Measurements from ENCODE around the gene MECP2. TPM values are rescaled to one million over a fixed set of nuclear protein-coding genes. Genes with fewer than 3 reads are reported as not detected.

MECP2 gene
- total RNA-seq, 1 experiment from 2014 or later = 52.8 TPM

DNA sequence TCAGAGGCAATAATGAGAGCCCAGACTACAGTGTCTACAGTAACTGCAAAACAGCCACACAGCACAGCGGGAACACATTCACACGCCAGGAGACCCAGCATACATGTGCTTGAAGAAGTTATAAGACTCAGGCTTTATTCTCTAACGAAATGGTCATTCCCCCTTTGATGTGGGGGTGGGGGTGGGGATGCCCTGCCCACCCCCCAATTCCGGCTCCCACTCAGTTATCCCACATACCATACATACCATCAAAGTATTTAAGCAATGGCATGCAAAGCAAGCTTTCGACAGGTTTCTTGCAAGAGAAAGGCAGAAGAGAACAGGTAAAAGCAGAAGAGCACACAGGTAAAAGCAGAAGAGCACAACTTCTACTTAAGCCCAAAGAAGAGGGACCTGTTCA lies 3.6 kb downstream of the MECP2 start:
- ChIA-PET POLR2A (ENCODE audit: low non-redundant PET) (no interaction called here), CTCF (no interaction called here)
- peaks cover 5% of the 10 kb centered on the region for H3K4me1 ChIP-seq (ENCODE audit: insufficient read depth, low read length, poor library complexity, severe bottlenecking)
- TF ChIP-seq CTCF (conservative IDR thresholded peaks at IDR 0.05; ENCODE audit: low read depth, low read length) (no peak), EZH2 (IDR thresholded peaks at IDR 0.05; ENCODE audit: borderline replicate concordance, low read depth, low read length, poor library complexity, severe bottlenecking) (no peak)
- H3K4me3 ChIP-seq (ENCODE audit: low read depth, low read length, poor library complexity, severe bottlenecking) = no peak overlapping the region
- H3K36me3 ChIP-seq (ENCODE audit: insufficient read depth, low read length, poor library complexity, severe bottlenecking) = no peaks in the 10 kb centered on the region
- no peak for DNase-seq (ENCODE audit: low spot score)
- no TSS peak for BruUV-seq (replicated peaks)
- no peaks in the 10 kb centered on the region for H3K9me3 ChIP-seq (ENCODE audit: low read depth, low read length, poor library complexity, severe bottlenecking)
- intact Hi-C loops (cut with micrococcal nuclease; ENCODE audit: unreplicated experiment) = no loop called here
- H3K27me3 ChIP-seq (replicated peaks; ENCODE audit: insufficient read depth, low read depth, low read length, poor library complexity) = peaks cover 6% of the 10 kb centered on the region
- no peak overlapping the region for H3K27ac ChIP-seq (ENCODE audit: low read depth, low read length, poor library complexity, severe bottlenecking)

- Histone ChIP-seq H3K27me3 (replicated peaks; ENCODE audit: insufficient read depth, low read depth, low read length, poor library complexity) (peaks cover 6% of the 10 kb centered on the region), H3K4me1 (ENCODE audit: insufficient read depth, low read length, poor library complexity, severe bottlenecking) (no peaks in the 10 kb centered on the region), H3K4me3 (ENCODE audit: low read depth, low read length, poor library complexity, severe bottlenecking) (no peak overlapping the region), H3K9me3 (ENCODE audit: low read depth, low read length, poor library complexity, severe bottlenecking) (no peaks in the 10 kb centered on the region), H3K27ac (ENCODE audit: low read depth, low read length, poor library complexity, severe bottlenecking) (no peak overlapping the region), H3K36me3 (ENCODE audit: insufficient read depth, low read length, poor library complexity, severe bottlenecking) (no peaks in the 10 kb centered on the region)
- TF ChIP-seq CTCF (conservative IDR thresholded peaks at IDR 0.05; ENCODE audit: low read depth, low read length) (no peak), EZH2 (IDR thresholded peaks at IDR 0.05; ENCODE audit: borderline replicate concordance, low read depth, low read length, poor library complexity, severe bottlenecking) (no peak)
- intact Hi-C loops (cut with micrococcal nuclease; ENCODE audit: unreplicated experiment) = no loop called here
- ChIA-PET POLR2A (ENCODE audit: low non-redundant PET) (no interaction called here), CTCF (no interaction called here)
- DNase-seq (ENCODE audit: low spot score) = no peak
- BruUV-seq (replicated peaks) = no TSS peak
Observed at GRCh38 chrX:154092371-154092770, 5.1 kb downstream of the MECP2 start.

DNA sequence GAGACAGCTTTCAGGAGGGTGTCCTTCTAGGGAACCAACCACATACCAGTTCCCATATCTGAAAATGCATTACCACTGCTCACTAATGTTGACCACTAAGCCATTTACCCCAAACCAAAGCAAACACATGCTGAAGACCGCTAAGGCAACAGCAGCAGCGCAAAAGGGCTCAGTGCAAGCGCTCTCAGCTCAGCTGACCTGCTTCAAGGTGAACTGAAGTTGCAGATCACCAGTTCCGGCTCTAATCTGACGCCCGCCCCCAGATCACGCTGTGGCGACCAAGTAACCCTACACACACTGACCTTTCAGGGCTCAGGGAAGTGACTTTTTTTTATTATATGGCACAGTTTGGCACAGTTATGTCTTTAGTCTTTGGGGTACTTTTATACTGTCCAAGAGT lies 5.8 kb downstream of the MECP2 start:
- ChIA-PET CTCF (no interaction called here), POLR2A (ENCODE audit: low non-redundant PET) (no interaction called here)
- no peak for DNase-seq (ENCODE audit: low spot score)
- Histone ChIP-seq H3K4me3 (ENCODE audit: low read depth, low read length, poor library complexity, severe bottlenecking) (no peak overlapping the region), H3K4me1 (ENCODE audit: insufficient read depth, low read length, poor library complexity, severe bottlenecking) (no peaks in the 10 kb centered on the region), H3K9me3 (ENCODE audit: low read depth, low read length, poor library complexity, severe bottlenecking) (no peaks in the 10 kb centered on the region), H3K36me3 (ENCODE audit: insufficient read depth, low read length, poor library complexity, severe bottlenecking) (no peaks in the 10 kb centered on the region), H3K27me3 (replicated peaks; ENCODE audit: insufficient read depth, low read depth, low read length, poor library complexity) (peaks cover 6% of the 10 kb centered on the region), H3K27ac (ENCODE audit: low read depth, low read length, poor library complexity, severe bottlenecking) (no peak overlapping the region)
- no TSS peak for BruUV-seq (replicated peaks)
- TF ChIP-seq CTCF (conservative IDR thresholded peaks at IDR 0.05; ENCODE audit: low read depth, low read length) (no peak), EZH2 (IDR thresholded peaks at IDR 0.05; ENCODE audit: borderline replicate concordance, low read depth, low read length, poor library complexity, severe bottlenecking) (no peak)
- intact Hi-C loops (cut with micrococcal nuclease; ENCODE audit: unreplicated experiment) = no loop called here
